Measurements from ENCODE around the gene THEM4.

THEM4 gene

GRCh38 chr1:151897991-151898431 lies 11.3 kb downstream of the THEM4 start:
- Histone ChIP-seq H3K36me3 (no peaks in the 10 kb centered on the region), H3K27me3 (no peaks in the 10 kb centered on the region), H3K4me3 (ENCODE audit: low read depth in 1 of 2, low read length in 1 of 2) (no peak overlapping the region), H3K9me3 (no peaks in the 10 kb centered on the region), H3K4me1 (ENCODE audit: control insufficient read depth in 1 of 2, insufficient read depth in 1 of 2, low read depth in 1 of 2, low read length in 1 of 2) (no peaks in the 10 kb centered on the region), H3K27ac (no peak overlapping the region)
- TF ChIP-seq, protein P1, sequence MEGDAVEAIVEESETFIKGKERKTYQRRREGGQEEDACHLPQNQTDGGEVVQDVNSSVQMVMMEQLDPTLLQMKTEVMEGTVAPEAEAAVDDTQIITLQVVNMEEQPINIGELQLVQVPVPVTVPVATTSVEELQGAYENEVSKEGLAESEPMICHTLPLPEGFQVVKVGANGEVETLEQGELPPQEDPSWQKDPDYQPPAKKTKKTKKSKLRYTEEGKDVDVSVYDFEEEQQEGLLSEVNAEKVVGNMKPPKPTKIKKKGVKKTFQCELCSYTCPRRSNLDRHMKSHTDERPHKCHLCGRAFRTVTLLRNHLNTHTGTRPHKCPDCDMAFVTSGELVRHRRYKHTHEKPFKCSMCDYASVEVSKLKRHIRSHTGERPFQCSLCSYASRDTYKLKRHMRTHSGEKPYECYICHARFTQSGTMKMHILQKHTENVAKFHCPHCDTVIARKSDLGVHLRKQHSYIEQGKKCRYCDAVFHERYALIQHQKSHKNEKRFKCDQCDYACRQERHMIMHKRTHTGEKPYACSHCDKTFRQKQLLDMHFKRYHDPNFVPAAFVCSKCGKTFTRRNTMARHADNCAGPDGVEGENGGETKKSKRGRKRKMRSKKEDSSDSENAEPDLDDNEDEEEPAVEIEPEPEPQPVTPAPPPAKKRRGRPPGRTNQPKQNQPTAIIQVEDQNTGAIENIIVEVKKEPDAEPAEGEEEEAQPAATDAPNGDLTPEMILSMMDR (IDR thresholded peaks at IDR 0.05): no peak

GRCh38 chr1:151893176-151893924 lies 16.0 kb downstream of the THEM4 start:
- Histone ChIP-seq H3K36me3 (no peaks in the 10 kb centered on the region), H3K27ac (no peak overlapping the region), H3K27me3 (no peaks in the 10 kb centered on the region), H3K4me3 (ENCODE audit: low read depth in 1 of 2, low read length in 1 of 2) (no peak overlapping the region), H3K4me1 (ENCODE audit: control insufficient read depth in 1 of 2, insufficient read depth in 1 of 2, low read depth in 1 of 2, low read length in 1 of 2) (no peaks in the 10 kb centered on the region), H3K9me3 (no peaks in the 10 kb centered on the region)
- TF ChIP-seq, protein P1 (IDR thresholded peaks at IDR 0.05): no peak

- TF ChIP-seq, protein P1 (IDR thresholded peaks at IDR 0.05): no peak
- H3K4me3 ChIP-seq (ENCODE audit: low read depth in 1 of 2, low read length in 1 of 2): no peak overlapping the region
- no peaks in the 10 kb centered on the region for H3K36me3 ChIP-seq
- no peaks in the 10 kb centered on the region for H3K9me3 ChIP-seq
- H3K27ac ChIP-seq: no peak overlapping the region
- H3K4me1 ChIP-seq (ENCODE audit: control insufficient read depth in 1 of 2, insufficient read depth in 1 of 2, low read depth in 1 of 2, low read length in 1 of 2): no peaks in the 10 kb centered on the region
- no peaks in the 10 kb centered on the region for H3K27me3 ChIP-seq
Measured at GRCh38 chr1:151892190-151892589, 17.1 kb downstream of the THEM4 start.

DNA sequence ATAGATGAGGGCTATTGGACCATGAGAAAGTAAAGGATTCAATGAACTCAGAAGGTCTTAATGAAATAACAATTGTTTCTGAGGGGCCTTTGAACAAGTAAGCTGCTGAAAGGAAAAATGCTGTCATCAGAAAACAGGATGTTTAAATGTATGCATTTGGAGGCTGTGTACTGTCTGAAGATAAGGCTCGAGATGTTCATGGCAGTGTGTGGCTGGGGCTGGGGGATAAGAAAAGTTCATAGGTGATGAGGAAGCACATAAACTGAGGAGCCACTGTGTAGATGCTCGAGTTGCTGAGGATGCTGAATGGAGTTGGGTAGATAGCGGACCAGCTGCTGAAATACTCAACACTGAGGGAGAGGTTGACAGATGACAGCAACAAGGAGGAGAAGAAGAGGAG lies 17.8 kb downstream of the THEM4 start:
- Histone ChIP-seq H3K4me3 (ENCODE audit: low read depth in 1 of 2, low read length in 1 of 2) (no peak overlapping the region), H3K4me1 (ENCODE audit: control insufficient read depth in 1 of 2, insufficient read depth in 1 of 2, low read depth in 1 of 2, low read length in 1 of 2) (no peaks in the 10 kb centered on the region), H3K27me3 (no peaks in the 10 kb centered on the region), H3K27ac (no peak overlapping the region), H3K36me3 (no peaks in the 10 kb centered on the region), H3K9me3 (no peaks in the 10 kb centered on the region)
- TF ChIP-seq, protein P1 (IDR thresholded peaks at IDR 0.05): no peak

GRCh38 chr1:151888972-151889570 lies 20.2 kb downstream of the THEM4 start:
- Histone ChIP-seq H3K36me3 (no peaks in the 10 kb centered on the region), H3K27me3 (no peaks in the 10 kb centered on the region), H3K4me1 (ENCODE audit: control insufficient read depth in 1 of 2, insufficient read depth in 1 of 2, low read depth in 1 of 2, low read length in 1 of 2) (no peaks in the 10 kb centered on the region), H3K27ac (no peak overlapping the region), H3K9me3 (no peaks in the 10 kb centered on the region), H3K4me3 (ENCODE audit: low read depth in 1 of 2, low read length in 1 of 2) (no peak overlapping the region)
- TF ChIP-seq, protein P1 (IDR thresholded peaks at IDR 0.05): no peak

Data from neutrophil (primary cell).